ENCODE results near the gene SPATA9. TPM values are rescaled to one million over a fixed set of nuclear protein-coding genes. Genes with fewer than 3 reads are reported as not detected.
"Not testable (repeated sequence)": the region's sequence is repeated elsewhere in the genome, so short reads cannot be mapped to it uniquely, and the experiment has no call there.

The SPATA9 gene
- total RNA-seq, 2 experiments from 2014 or later: not detected

- Histone ChIP-seq H4K20me1 (ENCODE audit: insufficient read depth, low read length) (no peaks in the 10 kb centered on the region), H3K4me3 (ENCODE audit: low read depth, low read length, poor library complexity, severe bottlenecking) (peak within 1 kb of the TSS; percentile 78), H3K9me2 (ENCODE audit: insufficient read depth, low read length) (no peaks in the 10 kb centered on the region), H3K9me3 (ENCODE audit: low read length) (no peaks in the 10 kb centered on the region), H3K27ac (ENCODE audit: low read depth, low read length, poor library complexity, severe bottlenecking) (peak within 1 kb of the TSS; percentile 75), H2AFZ (ENCODE audit: low read length) (peak within 1 kb of the TSS; percentile 88), H3K79me2 (ENCODE audit: insufficient read depth, low read depth, low read length) (peaks cover 10% of the 10 kb centered on the region; the same call in 1 of the 2 replicates), H3K36me3 (ENCODE audit: insufficient read depth, low read length) (no peaks in the 10 kb centered on the region), H3K4me1 (ENCODE audit: insufficient read depth, low read length, poor library complexity, severe bottlenecking) (peaks cover 33% of the 10 kb centered on the region), H3K4me2 (ENCODE audit: low read length) (peak within 1 kb of the TSS; percentile 94)
- TF ChIP-seq CTCF (conservative IDR thresholded peaks at IDR 0.05; ENCODE audit: low read length): 0 out of 2 replicates have a peak, but pooled peaks have one; percentile 33
- no peak for TF ChIP-seq EZH2phosphoT487 (IDR thresholded peaks at IDR 0.05; ENCODE audit: borderline replicate concordance, low read depth, low read length)
- ChIA-PET POLR2A (interaction anchor here (0.7 to 2.4 kb wide), 20 partner anchors 12 to 206 kb away, joined by 3 to 13 read pairs (median 3); partner anchors contain the start of gene GLRX), CTCF (ENCODE audit: unreplicated experiment) (interaction anchor here (1.0 to 1.3 kb wide), 2 partner anchors 18 to 115 kb away, joined by 3 to 4 read pairs; no protein-coding TSS in a partner anchor)
- BruUV-seq (replicated peaks): TSS peak; percentile 79
- peak; percentile 98 for DNase-seq (ENCODE audit: low spot score)
- intact Hi-C loops (cut with micrococcal nuclease; ENCODE audit: unreplicated experiment): loop anchor here (1.0 to 5.0 kb wide), 4 partner anchors 91 to 1536 kb away; partner anchors contain the start of genes ARSK, CAST and RIOK2
Measured at GRCh38 chr5:95646569-95647431, 36.0 kb downstream of the SPATA9 start, which contains the start of gene RFESD. Gene RFESD, plus strand, starts transcription at chr5:95646777. Its CDS starts 5,495 bp downstream, at chr5:95652272.

GRCh38 chr5:95646226-95646568 is 36.6 kb downstream of the SPATA9 start:
- peak overlapping the region; percentile 78 for H3K4me3 ChIP-seq (ENCODE audit: low read depth, low read length, poor library complexity, severe bottlenecking)
- H3K36me3 ChIP-seq (ENCODE audit: insufficient read depth, low read length); BruUV-seq (replicated peaks); H3K9me2 ChIP-seq (ENCODE audit: insufficient read depth, low read length); H4K20me1 ChIP-seq (ENCODE audit: insufficient read depth, low read length); H3K9me3 ChIP-seq (ENCODE audit: low read length); DNase-seq (ENCODE audit: low spot score); H3K27ac ChIP-seq (ENCODE audit: low read depth, low read length, poor library complexity, severe bottlenecking): not testable (repeated sequence)
- intact Hi-C loops (cut with micrococcal nuclease; ENCODE audit: unreplicated experiment): loop anchor here (1.0 to 5.0 kb wide), 4 partner anchors 91 to 1536 kb away; partner anchors contain the start of genes ARSK, CAST and RIOK2
- peaks cover 10% of the 10 kb centered on the region; the same call in 1 of the 2 replicates for H3K79me2 ChIP-seq (ENCODE audit: insufficient read depth, low read depth, low read length)
- peaks cover 33% of the 10 kb centered on the region for H3K4me1 ChIP-seq (ENCODE audit: insufficient read depth, low read length, poor library complexity, severe bottlenecking)
- peak overlapping the region; percentile 94 for H3K4me2 ChIP-seq (ENCODE audit: low read length)
- ChIA-PET CTCF (ENCODE audit: unreplicated experiment) (interaction anchor here (1.3 kb wide), 1 partner anchor 18 kb away, joined by 4 read pairs; no protein-coding TSS in a partner anchor), POLR2A (interaction anchor here (0.7 to 2.4 kb wide), 15 partner anchors 11 to 195 kb away, joined by 3 to 13 read pairs (median 3); no protein-coding TSS in a partner anchor)
- H2AFZ ChIP-seq (ENCODE audit: low read length): peak overlapping the region; percentile 88; the same call in 1 of the 2 replicates

GRCh38 chr5:95644351-95645042 is 38.3 kb downstream of the SPATA9 start:
- Histone ChIP-seq H4K20me1 (ENCODE audit: insufficient read depth, low read length) (no peaks in the 10 kb centered on the region), H3K9me3 (ENCODE audit: low read length) (no peaks in the 10 kb centered on the region), H2AFZ (ENCODE audit: low read length) (peak overlapping the region; percentile 90), H3K27ac (ENCODE audit: low read depth, low read length, poor library complexity, severe bottlenecking) (no peak overlapping the region), H3K79me2 (ENCODE audit: insufficient read depth, low read depth, low read length) (peaks cover 10% of the 10 kb centered on the region; the same call in 1 of the 2 replicates), H3K36me3 (ENCODE audit: insufficient read depth, low read length) (no peaks in the 10 kb centered on the region), H3K4me1 (ENCODE audit: insufficient read depth, low read length, poor library complexity, severe bottlenecking) (peaks cover 30% of the 10 kb centered on the region), H3K9me2 (ENCODE audit: insufficient read depth, low read length) (no peaks in the 10 kb centered on the region), H3K4me3 (ENCODE audit: low read depth, low read length, poor library complexity, severe bottlenecking) (no peak overlapping the region), H3K4me2 (ENCODE audit: low read length) (peak overlapping the region; percentile 39; the same call in 1 of the 2 replicates)
- TF ChIP-seq EZH2phosphoT487 (IDR thresholded peaks at IDR 0.05; ENCODE audit: borderline replicate concordance, low read depth, low read length) (no peak), CTCF (conservative IDR thresholded peaks at IDR 0.05; ENCODE audit: low read length) (peak; percentile 95)
- ChIA-PET POLR2A (interaction anchor here (0.6 to 0.7 kb wide), 2 partner anchors 29 to 115 kb away, joined by 3 read pairs; no protein-coding TSS in a partner anchor), CTCF (ENCODE audit: unreplicated experiment) (interaction anchor here (1.0 kb wide), 1 partner anchor 137 kb away, joined by 3 read pairs; no protein-coding TSS in a partner anchor)
- intact Hi-C loops (cut with micrococcal nuclease; ENCODE audit: unreplicated experiment): loop anchor here (1.0 to 5.0 kb wide), 5 partner anchors 137 to 1538 kb away; partner anchors contain the start of genes CAST and RIOK2
- BruUV-seq (replicated peaks): no TSS peak
- peak; percentile 74 for DNase-seq (ENCODE audit: low spot score)
